Activated CD4-positive, alpha-beta T cell treated with anti-CD3 and anti-CD28 coated beads, Interleukin-2, amount 10 ng/mL, durations not matched to agents 24 days and 14 days (primary cell): ENCODE results near the gene PPP1R3A. TPM values are rescaled to one million over a fixed set of nuclear protein-coding genes. Genes with fewer than 3 reads are reported as not detected.

Experiments
- DNase-seq: peaks from one replicate; pipeline ENCODE4 v3.0.0; 2022
- H3K27ac Mint-ChIP-seq: one replicate; pipeline ENCODE4 v1.8.0; 2022; ENCODE audit warnings: mild to moderate bottlenecking, mixed read lengths
- H3K27me3 Mint-ChIP-seq: one replicate; pipeline ENCODE4 v1.8.0; 2022; ENCODE audit warnings: mixed read lengths
- H3K36me3 Mint-ChIP-seq: one replicate; pipeline ENCODE4 v1.8.0; 2022; ENCODE audit warnings: low read depth, mild to moderate bottlenecking, mixed read lengths
- H3K4me1 Mint-ChIP-seq: one replicate; pipeline ENCODE4 v1.8.0; 2021; ENCODE audit warnings: mixed read lengths
- H3K4me3 Mint-ChIP-seq: one replicate; pipeline ENCODE4 v1.8.0; 2022; ENCODE audit warnings: mild to moderate bottlenecking, moderate library complexity, mixed read lengths
- H3K9me3 Mint-ChIP-seq: one replicate; pipeline ENCODE4 v1.8.0; 2021; ENCODE audit warnings: mixed read lengths
- intact Hi-C: fragments of 100-400 bp; cut with micrococcal nuclease; formaldehyde crosslinking; loops from one replicate; pipeline ENCODE4 v1.15.1; 2023
- total RNA-seq: library from RNA; stranded (reverse); gene quantifications from 2 replicates; pipeline ENCODE4 v1.2.3, GENCODE V29; 2022

The PPP1R3A gene
- total RNA-seq, 1 donor from 2014 or later, result not detected

DNA sequence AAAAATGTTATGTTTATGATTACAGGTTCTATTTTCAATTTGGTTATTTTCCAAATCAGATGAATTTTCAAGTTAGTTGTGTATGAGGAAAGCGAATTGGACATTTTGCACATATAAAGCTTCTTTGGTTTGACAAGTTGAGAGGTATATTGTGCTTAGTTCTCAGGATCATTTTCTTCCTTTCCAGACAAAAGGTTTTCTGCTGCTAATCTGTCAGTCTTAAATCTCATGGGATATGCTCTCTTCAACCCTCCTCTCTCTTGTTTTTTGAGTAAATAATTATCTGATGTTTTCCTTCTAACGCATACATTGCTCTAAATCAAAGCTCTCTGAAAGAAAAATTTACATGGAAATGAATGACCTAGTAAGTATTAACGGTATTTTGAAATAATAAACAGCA lies 77.9 kb downstream of the PPP1R3A start:
- no peaks in the 10 kb centered on the region for H3K36me3 Mint-ChIP-seq
- no peaks in the 10 kb centered on the region for H3K4me1 Mint-ChIP-seq
- no peaks in the 10 kb centered on the region for H3K27me3 Mint-ChIP-seq
- DNase-seq, result no peak
- no peak overlapping the region for H3K27ac Mint-ChIP-seq
- intact Hi-C loops, result no loop called here
- H3K9me3 Mint-ChIP-seq, result no peaks in the 10 kb centered on the region
- H3K4me3 Mint-ChIP-seq, result no peak overlapping the region

DNA sequence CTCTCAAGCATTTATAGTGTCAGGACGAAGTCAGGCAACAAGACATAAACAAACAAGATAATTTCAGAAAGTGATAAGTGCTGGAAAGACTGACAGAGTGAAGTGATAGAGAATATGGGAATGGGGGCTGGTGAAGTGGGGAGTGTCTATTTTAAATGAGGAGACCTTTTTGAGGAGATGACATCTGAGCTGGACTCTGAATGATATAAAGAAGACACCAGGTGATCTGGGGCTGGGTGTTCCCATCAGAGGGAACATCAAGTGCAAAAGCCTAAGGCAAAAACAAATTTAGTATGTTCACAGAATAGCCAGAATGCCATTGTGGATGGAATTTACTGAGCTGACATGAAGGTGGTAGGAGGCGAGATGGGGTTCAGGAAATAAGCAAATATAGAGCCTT lies 83.4 kb downstream of the PPP1R3A start:
- Mint-ChIP-seq H3K4me1 (no peaks in the 10 kb centered on the region), H3K36me3 (no peaks in the 10 kb centered on the region), H3K4me3 (no peak overlapping the region), H3K27ac (no peak overlapping the region), H3K27me3 (no peaks in the 10 kb centered on the region), H3K9me3 (no peaks in the 10 kb centered on the region)
- DNase-seq, result no peak
- intact Hi-C loops, result no loop called here

DNA sequence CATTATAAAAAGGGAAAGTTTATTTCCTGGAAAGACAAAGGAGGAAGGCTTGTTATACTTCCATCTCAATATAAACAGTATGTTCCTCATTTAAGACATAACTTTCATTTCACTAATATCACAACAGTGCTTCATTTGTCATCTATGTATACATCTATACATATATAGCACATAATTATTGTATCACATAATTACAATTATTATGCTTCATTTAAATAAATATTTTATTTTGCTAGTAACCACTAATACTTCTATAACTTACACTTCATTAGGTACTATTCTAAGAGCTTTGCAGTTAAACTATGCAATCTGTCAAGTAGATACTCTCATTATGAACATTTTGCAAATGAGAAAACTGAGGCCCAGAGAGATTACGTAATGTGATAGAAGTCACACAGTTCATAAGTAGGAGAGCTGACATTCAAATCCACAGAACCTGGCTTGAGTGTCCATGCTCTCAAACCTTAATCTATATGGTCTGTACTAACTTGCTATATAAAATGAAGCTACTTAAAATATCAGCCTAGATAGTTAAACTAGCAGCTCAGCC lies 86.5 kb downstream of the PPP1R3A start:
- Mint-ChIP-seq H3K36me3 (no peaks in the 10 kb centered on the region), H3K27me3 (no peaks in the 10 kb centered on the region), H3K27ac (no peak overlapping the region), H3K9me3 (no peaks in the 10 kb centered on the region), H3K4me3 (no peak overlapping the region), H3K4me1 (no peaks in the 10 kb centered on the region)
- DNase-seq, result no peak
- intact Hi-C loops, result no loop called here

DNA sequence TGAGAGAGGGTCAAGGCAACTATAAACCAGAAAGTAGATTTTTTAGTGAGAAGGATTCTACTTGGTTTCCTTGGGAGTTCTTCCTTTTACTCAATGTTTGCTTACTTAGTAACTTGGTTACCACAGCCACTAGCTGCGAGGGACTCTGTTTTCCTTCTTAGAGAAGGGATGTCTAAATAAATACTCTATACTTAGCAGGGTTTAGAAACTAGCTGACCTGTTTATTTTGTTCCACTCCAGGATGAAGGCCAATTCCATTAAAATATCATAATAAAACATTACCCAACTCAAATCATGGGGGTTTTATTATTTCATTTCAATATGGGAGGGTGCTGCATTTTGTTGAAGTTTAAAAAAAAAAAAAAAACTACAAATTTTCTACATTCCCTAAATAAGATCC lies 87.3 kb downstream of the PPP1R3A start:
- H3K9me3 Mint-ChIP-seq, result no peaks in the 10 kb centered on the region
- no peaks in the 10 kb centered on the region for H3K4me1 Mint-ChIP-seq
- H3K36me3 Mint-ChIP-seq, result no peaks in the 10 kb centered on the region
- no peaks in the 10 kb centered on the region for H3K27me3 Mint-ChIP-seq
- no peak overlapping the region for H3K4me3 Mint-ChIP-seq
- H3K27ac Mint-ChIP-seq, result no peak overlapping the region
- no peak for DNase-seq
- intact Hi-C loops, result no loop called here

DNA sequence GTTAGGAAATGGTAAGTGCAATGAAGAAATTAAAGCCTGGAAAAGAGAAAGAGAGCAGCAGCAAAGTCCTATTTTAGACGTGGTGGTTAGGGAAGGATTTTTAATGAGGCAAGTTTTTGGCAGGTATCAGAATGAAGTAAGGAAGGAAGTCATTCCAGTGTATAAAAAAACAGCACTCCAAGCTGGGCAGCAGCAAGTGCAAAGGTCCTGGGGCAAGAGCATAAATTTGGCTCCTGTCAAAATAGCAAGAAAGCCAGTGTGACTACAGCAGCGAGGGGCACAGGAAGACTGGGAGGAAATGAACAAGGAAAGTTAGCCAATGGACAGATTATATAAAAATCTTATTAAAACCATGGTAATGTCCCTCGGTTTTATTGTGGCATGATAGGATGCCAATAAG lies 90.2 kb downstream of the PPP1R3A start:
- H3K4me3 Mint-ChIP-seq, result no peak overlapping the region
- H3K27me3 Mint-ChIP-seq, result no peaks in the 10 kb centered on the region
- DNase-seq, result no peak
- H3K4me1 Mint-ChIP-seq, result no peaks in the 10 kb centered on the region
- H3K9me3 Mint-ChIP-seq, result no peaks in the 10 kb centered on the region
- intact Hi-C loops, result no loop called here
- no peak overlapping the region for H3K27ac Mint-ChIP-seq
- no peaks in the 10 kb centered on the region for H3K36me3 Mint-ChIP-seq
